AG10803 (cell line): Measurements from ENCODE around the gene CHRND.

Experiments
- DNase-seq: peaks from one replicate; pipeline ENCODE4 v3.0.0; 2010; ENCODE audit warnings: low read depth
- H3K4me3 ChIP-seq: 2 replicates; pipeline ENCODE4 v1.5.1; 2011; ENCODE audit warnings: mild to moderate bottlenecking, low read length, control low read depth
- CTCF ChIP-seq: conservative IDR thresholded peaks from 2 replicates; pipeline ENCODE4 v1.5.1; 2011; ENCODE audit warnings: mild to moderate bottlenecking, low read length, control low read depth, inconsistent platforms

Gene CHRND

GRCh38 chr2:232525199-232525598 is 761 bp upstream of the CHRND start:
- TF ChIP-seq CTCF, result no peak
- DNase-seq, result no peak
- no peak overlapping the region for H3K4me3 ChIP-seq

GRCh38 chr2:232526372-232526941 is 497 bp downstream of the CHRND start:
- no peak for DNase-seq
- no peak for TF ChIP-seq CTCF
- no peak overlapping the region for H3K4me3 ChIP-seq

- no peak for DNase-seq
- no peak overlapping the region for H3K4me3 ChIP-seq
- TF ChIP-seq CTCF, result no peak
Measured at GRCh38 chr2:232527905-232528470, 2.0 kb downstream of the CHRND start.

GRCh38 chr2:232528746-232529460 is 2.9 kb downstream of the CHRND start:
- no peak overlapping the region for H3K4me3 ChIP-seq
- TF ChIP-seq CTCF, result no peak
- peak; percentile 17 for DNase-seq

- DNase-seq, result no peak
- no peak for TF ChIP-seq CTCF
- H3K4me3 ChIP-seq, result no peak overlapping the region
Measured at GRCh38 chr2:232529806-232530547, 4.0 kb downstream of the CHRND start.

GRCh38 chr2:232530626-232531260 is 4.8 kb downstream of the CHRND start:
- DNase-seq, result no peak
- H3K4me3 ChIP-seq, result no peak overlapping the region
- TF ChIP-seq CTCF, result no peak
